Vagina (tissue), 2 donors: Measurements from ENCODE around the gene CBX7. TPM values are rescaled to one million over a fixed set of nuclear protein-coding genes. Genes with fewer than 3 reads are reported as not detected.

ENCODE experiments used
- DNase-seq, 2 donors: peaks; one replicate each; pipeline ENCODE4 v3.0.0-alpha.2; 2017; ENCODE audit errors: extremely low spot score in 2 of 2
- H3K27ac ChIP-seq: fragments of 200-600 bp; sonication (generic); one replicate; pipeline ENCODE4 v1.5.1; 2019
- H3K27me3 ChIP-seq: fragments of 200-600 bp; sonication (generic); one replicate; pipeline ENCODE4 v1.5.1; 2019
- H3K36me3 ChIP-seq, 2 donors: fragments of 200-600 bp; sonication (generic); one replicate each; pipeline ENCODE4 v1.5.1; 2017 to 2019
- H3K4me1 ChIP-seq: fragments of 200-600 bp; sonication (generic); one replicate; pipeline ENCODE4 v1.5.1; 2019
- H3K4me3 ChIP-seq, 2 donors: fragments of 200-600 bp; sonication (generic); 1 replicate in 1 of 2; 2 replicates in 1 of 2; pipeline ENCODE4 v1.5.1; 2016 to 2019
- H3K9me3 ChIP-seq: fragments of 200-600 bp; sonication (generic); one replicate; pipeline ENCODE4 v1.5.1; 2019
- POLR2A ChIP-seq, 2 donors: fragments of 450-650 bp; IDR thresholded peaks; one replicate each; pipeline ENCODE4 v1.6.1; 2017; ENCODE audit warnings: antibody characterized with exemption in 2 of 2, mild to moderate bottlenecking in 2 of 2, moderate library complexity in 2 of 2
- POLR2AphosphoS5 ChIP-seq, 2 donors: sonication (generic); formaldehyde crosslinking; IDR thresholded peaks; one replicate each; pipeline ENCODE4 v1.9.0; 2017; ENCODE audit warnings: antibody characterized with exemption in 2 of 2, mild to moderate bottlenecking in 2 of 2, low read depth in 1 of 2; ENCODE audit not compliant: insufficient read depth in 1 of 2
- intact Hi-C: fragments of 100-400 bp; cut with DNase I; formaldehyde crosslinking; loops from one replicate; pipeline ENCODE4 v1.15.1; 2023
- total RNA-seq: library from RNA; depleted of rRNA; stranded (reverse); fragments of >200 nt; gene quantifications from one replicate; pipeline ENCODE4 v1.2.3, GENCODE V29; 2016
- TF ChIP-seq, protein P1 (sequence below), 3 experiments: fragments of 450-650 bp in 2 of 3; fragments of 200-600 bp in 1 of 3; sonication (generic) in 1 of 3; IDR thresholded peaks; one replicate each; pipeline ENCODE4 v1.5.1; 2017 to 2019; ENCODE audit warnings: antibody characterized with exemption in 3 of 3, mild to moderate bottlenecking in 2 of 3, moderate library complexity in 2 of 3

The CBX7 gene
- total RNA-seq, 1 donor from 2014 or later, result 98.0 TPM

DNA sequence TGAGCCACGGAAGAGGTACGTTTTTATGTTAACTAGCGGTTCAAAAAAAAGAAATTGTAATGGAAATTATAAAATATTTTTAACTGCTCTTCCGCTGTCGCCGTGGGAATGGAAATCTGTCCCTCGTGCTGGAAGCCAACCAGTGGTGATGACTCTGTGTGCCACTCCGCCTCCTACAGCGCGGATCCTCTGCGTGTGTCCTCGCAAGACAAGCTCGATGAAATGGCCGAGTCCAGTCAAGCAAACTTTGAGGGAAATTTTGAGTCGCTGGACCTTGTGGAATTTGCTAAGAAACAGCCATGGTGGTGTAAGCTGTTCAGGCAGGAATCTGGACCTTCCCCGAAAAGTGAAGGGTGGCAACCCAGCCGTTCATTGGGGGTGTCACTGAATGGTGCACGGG is 2.9 kb upstream of the CBX7 start:
- H3K27ac ChIP-seq, result no peak overlapping the region
- intact Hi-C loops, result no loop called here
- TF ChIP-seq, protein P1, sequence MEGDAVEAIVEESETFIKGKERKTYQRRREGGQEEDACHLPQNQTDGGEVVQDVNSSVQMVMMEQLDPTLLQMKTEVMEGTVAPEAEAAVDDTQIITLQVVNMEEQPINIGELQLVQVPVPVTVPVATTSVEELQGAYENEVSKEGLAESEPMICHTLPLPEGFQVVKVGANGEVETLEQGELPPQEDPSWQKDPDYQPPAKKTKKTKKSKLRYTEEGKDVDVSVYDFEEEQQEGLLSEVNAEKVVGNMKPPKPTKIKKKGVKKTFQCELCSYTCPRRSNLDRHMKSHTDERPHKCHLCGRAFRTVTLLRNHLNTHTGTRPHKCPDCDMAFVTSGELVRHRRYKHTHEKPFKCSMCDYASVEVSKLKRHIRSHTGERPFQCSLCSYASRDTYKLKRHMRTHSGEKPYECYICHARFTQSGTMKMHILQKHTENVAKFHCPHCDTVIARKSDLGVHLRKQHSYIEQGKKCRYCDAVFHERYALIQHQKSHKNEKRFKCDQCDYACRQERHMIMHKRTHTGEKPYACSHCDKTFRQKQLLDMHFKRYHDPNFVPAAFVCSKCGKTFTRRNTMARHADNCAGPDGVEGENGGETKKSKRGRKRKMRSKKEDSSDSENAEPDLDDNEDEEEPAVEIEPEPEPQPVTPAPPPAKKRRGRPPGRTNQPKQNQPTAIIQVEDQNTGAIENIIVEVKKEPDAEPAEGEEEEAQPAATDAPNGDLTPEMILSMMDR (IDR thresholded peaks at IDR 0.05), result no peak
- TF ChIP-seq POLR2AphosphoS5 (IDR thresholded peaks at IDR 0.05; ENCODE audit: insufficient read depth in 1 of 2, low read depth in 1 of 2) (no peak), POLR2A (IDR thresholded peaks at IDR 0.05) (no peak)
- no peaks in the 10 kb centered on the region for H3K27me3 ChIP-seq
- no peak overlapping the region for H3K4me3 ChIP-seq
- peaks cover 28% of the 10 kb centered on the region for H3K4me1 ChIP-seq
- no peak for DNase-seq
- H3K9me3 ChIP-seq, result no peaks in the 10 kb centered on the region
- no peaks in the 10 kb centered on the region for H3K36me3 ChIP-seq

DNA sequence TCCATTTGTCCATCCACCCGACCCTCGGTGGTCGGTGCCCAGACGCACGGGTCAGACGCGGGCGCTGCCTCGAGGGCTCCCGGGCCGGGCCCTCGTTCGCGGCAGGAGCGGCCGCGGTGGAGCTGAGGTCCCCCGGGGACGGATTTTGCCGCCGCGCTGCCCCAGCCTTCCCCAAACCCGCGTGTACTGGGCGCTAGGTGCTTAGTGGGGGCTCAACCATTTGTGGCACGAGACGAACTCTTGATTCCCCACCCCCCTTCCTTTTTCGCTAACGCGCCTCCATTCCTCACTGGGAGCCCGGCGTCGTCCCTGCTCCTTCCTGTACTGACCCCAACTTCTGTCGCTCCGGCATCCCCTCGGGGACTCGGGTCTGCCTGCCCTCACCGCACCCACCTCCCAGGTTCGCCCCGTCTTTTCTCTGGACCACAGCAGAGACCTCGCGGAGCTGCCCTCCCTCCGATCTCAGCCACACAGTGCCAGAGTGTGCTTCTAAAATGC is 789 bp upstream of the CBX7 start:
- H3K9me3 ChIP-seq, result no peaks in the 10 kb centered on the region
- H3K4me3 ChIP-seq, result peak overlapping the region; percentile 95 to 100
- peak in 1 of 2 donors; percentile 88 for DNase-seq
- peaks cover 49% of the 10 kb centered on the region for H3K4me1 ChIP-seq
- peak overlapping the region; percentile 83 for H3K27ac ChIP-seq
- no peaks in the 10 kb centered on the region for H3K27me3 ChIP-seq
- H3K36me3 ChIP-seq, result no peaks in the 10 kb centered on the region
- intact Hi-C loops, result no loop called here
- TF ChIP-seq POLR2A (IDR thresholded peaks at IDR 0.05), result no peak

GRCh38 chr22:39152024-39152510 is 413 bp downstream of the CBX7 start:
- Histone ChIP-seq H3K27me3 (no peaks in the 10 kb centered on the region), H3K36me3 (no peaks in the 10 kb centered on the region), H3K27ac (peak overlapping the region; percentile 99), H3K9me3 (no peaks in the 10 kb centered on the region), H3K4me3 (peak overlapping the region; percentile 95 to 100), H3K4me1 (peaks cover 61% of the 10 kb centered on the region)
- TF ChIP-seq, protein P1 (IDR thresholded peaks at IDR 0.05), result no peak
- peak in 1 of 2 donors; percentile 39 for TF ChIP-seq POLR2A (IDR thresholded peaks at IDR 0.05)
- intact Hi-C loops, result no loop called here
- DNase-seq, result peak in 1 of 2 donors; percentile 88

GRCh38 chr22:39151329-39151975 is 1.0 kb downstream of the CBX7 start:
- no peaks in the 10 kb centered on the region for H3K9me3 ChIP-seq
- TF ChIP-seq, protein P1 (IDR thresholded peaks at IDR 0.05), result no peak
- H3K27ac ChIP-seq, result peak overlapping the region; percentile 99
- no peaks in the 10 kb centered on the region for H3K27me3 ChIP-seq
- no peaks in the 10 kb centered on the region for H3K36me3 ChIP-seq
- intact Hi-C loops, result no loop called here
- peaks cover 66% of the 10 kb centered on the region for H3K4me1 ChIP-seq
- peak overlapping the region; percentile 95 to 100 for H3K4me3 ChIP-seq
- DNase-seq, result peak in 1 of 2 donors; percentile 88

GRCh38 chr22:39150848-39151215 is 1.6 kb downstream of the CBX7 start:
- intact Hi-C loops, result no loop called here
- peak in 1 of 2 donors; percentile 84 for DNase-seq
- Histone ChIP-seq H3K27me3 (no peaks in the 10 kb centered on the region), H3K36me3 (no peaks in the 10 kb centered on the region), H3K4me3 (peak overlapping the region; percentile 95 to 100), H3K4me1 (peaks cover 72% of the 10 kb centered on the region), H3K27ac (peak overlapping the region; percentile 99), H3K9me3 (no peaks in the 10 kb centered on the region)
- no peak for TF ChIP-seq POLR2AphosphoS5 (IDR thresholded peaks at IDR 0.05; ENCODE audit: insufficient read depth in 1 of 2, low read depth in 1 of 2)
- TF ChIP-seq, protein P1 (IDR thresholded peaks at IDR 0.05), result no peak
- TF ChIP-seq POLR2A (IDR thresholded peaks at IDR 0.05), result no peak
